Stimulated activated CD8-positive, alpha-beta memory T cell treated with anti-CD3 and anti-CD28 coated beads, Interleukin-4, amount 100 ng/mL, for 4 hours (primary cell): Measurements from ENCODE around the gene XPO6.
A peak's percentile ranks its signal among the peaks of the same experiment; 100 is the strongest.
"Not testable (repeated sequence)": the region's sequence is repeated elsewhere in the genome, so short reads cannot be mapped to it uniquely, and the experiment has no call there.

Experiments
- DNase-seq, 2 donors: peaks; one replicate each; pipeline ENCODE4 v3.0.0-alpha.2; 2020; ENCODE audit warnings: low read depth in 2 of 2, low spot score in 1 of 2

Gene XPO6, protein sequence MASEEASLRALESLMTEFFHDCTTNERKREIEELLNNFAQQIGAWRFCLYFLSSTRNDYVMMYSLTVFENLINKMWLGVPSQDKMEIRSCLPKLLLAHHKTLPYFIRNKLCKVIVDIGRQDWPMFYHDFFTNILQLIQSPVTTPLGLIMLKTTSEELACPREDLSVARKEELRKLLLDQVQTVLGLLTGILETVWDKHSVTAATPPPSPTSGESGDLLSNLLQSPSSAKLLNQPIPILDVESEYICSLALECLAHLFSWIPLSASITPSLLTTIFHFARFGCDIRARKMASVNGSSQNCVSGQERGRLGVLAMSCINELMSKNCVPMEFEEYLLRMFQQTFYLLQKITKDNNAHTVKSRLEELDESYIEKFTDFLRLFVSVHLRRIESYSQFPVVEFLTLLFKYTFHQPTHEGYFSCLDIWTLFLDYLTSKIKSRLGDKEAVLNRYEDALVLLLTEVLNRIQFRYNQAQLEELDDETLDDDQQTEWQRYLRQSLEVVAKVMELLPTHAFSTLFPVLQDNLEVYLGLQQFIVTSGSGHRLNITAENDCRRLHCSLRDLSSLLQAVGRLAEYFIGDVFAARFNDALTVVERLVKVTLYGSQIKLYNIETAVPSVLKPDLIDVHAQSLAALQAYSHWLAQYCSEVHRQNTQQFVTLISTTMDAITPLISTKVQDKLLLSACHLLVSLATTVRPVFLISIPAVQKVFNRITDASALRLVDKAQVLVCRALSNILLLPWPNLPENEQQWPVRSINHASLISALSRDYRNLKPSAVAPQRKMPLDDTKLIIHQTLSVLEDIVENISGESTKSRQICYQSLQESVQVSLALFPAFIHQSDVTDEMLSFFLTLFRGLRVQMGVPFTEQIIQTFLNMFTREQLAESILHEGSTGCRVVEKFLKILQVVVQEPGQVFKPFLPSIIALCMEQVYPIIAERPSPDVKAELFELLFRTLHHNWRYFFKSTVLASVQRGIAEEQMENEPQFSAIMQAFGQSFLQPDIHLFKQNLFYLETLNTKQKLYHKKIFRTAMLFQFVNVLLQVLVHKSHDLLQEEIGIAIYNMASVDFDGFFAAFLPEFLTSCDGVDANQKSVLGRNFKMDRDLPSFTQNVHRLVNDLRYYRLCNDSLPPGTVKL

DNA sequence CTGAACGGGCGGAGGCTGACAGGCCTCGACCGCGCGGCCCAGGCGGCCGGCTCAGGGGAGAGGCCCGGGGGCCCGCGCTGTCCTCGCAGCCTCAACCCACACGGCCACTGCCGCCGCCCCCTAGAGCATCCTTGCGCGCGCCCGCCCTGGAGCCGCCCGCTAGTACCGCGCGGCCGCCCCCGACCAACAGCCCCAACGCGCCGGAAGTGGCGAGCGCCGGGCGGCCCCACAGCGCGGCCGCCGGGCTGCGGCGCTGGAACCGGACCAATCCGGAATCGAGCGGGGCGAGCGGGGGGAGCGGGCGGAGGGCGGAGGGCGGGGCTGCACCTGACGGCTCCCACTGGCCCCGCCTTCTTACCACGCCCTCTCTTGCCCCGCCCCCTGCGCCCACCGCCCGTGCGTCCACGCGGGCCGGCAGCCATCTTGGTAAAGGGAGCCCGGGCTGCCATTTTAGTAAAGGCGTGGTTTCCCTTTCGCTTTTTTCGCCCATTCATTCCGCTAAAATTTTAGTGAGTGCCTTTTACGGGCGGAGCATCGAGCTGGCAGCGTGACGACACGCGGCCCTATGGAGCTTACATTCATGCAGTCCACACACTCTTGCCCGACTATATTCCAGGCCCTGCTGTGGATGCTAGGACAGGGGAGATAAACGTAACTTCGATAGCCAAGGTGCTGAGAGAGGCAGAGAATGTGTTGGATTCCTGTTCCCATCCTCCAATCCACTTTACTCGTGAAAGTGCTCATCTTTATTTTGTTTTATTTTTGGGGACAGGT is at the start of gene XPO6:
TSS of gene XPO6 (minus strand) at position 208 of the 774 bp plus-strand sequence. CDS start 597 bp downstream, outside the sequence.
- DNase-seq = peak; percentile 97 to 98

DNA sequence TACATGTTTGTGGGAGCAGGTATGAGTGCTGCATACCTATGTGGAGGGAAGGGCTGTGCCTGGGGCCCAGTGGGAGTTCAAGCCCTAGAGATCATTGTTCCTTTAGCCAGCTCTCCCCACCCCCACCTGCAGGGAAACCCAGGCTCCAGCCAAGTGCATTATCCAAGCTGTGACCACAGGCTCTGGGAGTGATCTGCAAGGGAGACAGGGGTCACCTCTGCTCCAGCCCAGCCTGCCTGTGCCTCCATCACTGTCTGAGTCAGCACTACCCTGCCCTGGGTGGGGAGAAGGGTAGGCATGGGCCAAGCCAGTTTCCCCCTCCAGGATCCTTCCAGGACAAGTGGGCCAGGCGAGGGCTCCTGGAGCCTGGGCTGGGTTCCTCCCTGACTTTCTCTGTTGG is 48.4 kb upstream of the XPO6 start:
- no peak for DNase-seq

DNA sequence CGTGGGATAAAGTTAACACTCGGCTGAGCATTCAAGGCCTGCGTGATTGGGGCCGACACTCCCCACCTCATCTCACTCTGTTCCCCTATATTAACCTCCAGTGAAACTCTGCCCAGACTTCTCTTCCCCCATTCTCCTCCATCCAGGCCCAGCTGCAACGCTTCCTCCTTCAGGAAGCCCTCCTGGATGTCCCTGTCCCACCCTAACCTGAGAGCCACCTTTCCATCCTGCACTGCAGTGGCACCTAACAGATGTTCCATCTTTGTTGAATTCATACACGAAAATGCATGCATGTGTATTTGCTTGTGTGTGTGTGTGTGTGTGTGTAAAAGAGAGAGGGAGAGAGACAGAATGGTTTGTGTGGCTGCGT is 48.0 kb upstream of the XPO6 start:
- no peak for DNase-seq

DNA sequence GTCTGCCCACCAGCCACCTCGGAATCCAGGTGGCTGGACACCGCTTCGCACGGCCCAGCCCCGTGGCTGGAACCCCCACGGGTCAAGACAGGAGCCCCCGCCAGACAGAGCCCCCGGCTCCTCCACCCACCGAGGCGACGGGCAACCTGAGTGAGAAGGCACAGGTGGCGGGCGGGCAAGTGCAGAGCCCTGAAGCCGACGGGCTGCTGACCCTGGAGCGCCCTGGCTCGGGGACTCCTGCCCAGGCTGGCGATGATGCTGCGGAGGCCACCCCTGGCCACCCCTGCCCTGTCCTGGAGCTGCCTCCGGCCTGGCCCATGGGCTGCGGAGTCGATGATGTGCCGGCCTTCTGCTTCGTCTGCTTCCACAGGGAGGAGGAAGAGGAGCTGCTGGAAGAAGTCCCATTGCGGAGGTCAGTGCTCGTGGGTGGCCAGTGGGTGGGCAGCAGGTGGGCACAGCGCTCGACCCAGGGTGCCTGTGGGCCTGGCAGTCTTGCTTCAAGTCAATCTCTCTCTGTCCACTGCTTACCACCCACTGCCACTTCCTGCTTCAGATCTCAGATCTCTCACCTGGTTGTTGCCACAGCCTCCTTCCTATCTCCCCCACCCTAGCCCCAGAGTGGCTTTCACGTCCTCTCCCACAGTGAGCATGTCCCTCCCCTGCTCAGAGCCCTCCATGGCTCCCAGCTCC is 47.5 kb upstream of the XPO6 start:
- DNase-seq = no peak

DNA sequence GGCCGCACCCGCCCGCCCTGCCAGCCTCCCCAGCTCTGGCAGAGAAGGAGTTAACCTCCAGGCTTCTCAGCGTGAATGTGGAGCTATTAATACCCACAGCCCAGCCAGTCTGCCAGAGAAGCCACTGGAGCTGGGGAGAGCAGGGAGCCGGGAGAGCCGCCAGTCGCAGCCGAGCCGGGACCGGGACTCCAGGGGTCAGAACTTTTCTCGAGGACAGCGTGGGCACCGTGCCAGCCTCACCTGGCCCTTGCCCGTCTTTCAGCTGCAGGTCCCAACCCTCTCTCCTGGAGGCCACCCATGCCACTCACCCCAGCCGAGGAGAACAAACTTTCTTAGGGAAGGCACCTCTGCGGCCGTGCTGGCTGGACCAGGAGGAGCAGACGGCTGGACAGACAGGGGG is 46.8 kb upstream of the XPO6 start:
- DNase-seq = no peak

DNA sequence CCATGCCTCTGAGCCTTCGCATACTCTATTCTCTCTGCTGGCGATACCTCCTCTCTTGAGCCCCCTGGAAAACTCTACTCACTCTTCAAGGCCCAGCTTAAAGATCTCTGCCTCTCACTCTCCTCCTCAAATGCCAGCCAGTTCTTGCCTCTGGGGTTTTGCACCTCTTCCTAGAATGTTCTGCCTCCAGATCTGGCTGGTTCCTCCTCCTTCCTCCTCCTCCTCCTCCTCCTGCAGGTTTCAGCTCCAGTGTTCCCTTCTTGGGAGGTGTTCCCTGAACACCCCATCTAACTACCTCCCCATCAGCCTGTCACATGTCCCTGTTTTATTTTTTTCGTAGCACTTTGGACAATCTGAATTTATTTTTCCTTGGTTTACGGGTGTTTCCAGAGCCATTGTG is 45.5 kb upstream of the XPO6 start:
- no peak for DNase-seq

DNA sequence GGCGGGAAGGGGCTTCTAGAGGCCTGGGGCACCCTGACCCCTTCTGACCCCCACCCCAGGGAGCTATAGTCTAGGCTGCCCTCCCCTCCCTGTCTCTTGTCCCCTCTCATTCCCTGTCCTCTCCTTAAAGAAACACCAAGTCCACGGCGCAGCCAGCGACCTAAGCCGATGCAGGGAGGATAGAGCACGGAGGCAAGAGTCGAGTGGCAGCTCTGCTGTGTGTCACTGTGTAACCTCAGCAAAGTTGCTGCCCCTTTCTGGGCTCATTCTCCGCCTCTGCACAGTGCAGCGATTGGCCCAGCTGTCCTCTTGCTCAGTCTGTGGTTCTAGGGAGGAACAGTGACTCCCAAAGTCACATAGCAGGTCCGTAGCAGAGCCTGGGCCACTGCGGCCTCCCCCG is 44.1 kb upstream of the XPO6 start:
- no peak for DNase-seq

DNA sequence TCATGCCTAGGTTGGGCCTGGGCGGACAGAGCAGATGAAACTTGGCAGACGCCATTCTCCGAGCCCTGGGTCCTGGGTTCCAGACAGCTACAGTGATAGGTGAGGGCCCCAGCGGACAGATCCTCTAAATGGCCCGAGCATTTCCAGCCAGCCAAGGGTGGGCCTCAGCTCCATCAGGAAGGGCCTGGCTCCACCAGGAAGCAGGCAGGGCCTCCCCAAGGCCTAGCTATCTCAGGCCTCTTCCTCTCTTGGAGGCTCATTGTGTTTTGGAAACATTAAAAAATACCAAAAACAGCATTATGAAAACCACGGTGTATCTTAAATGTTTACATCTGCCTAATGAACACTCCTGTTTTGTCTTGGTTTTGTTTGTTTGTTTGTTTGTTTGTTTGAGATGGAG is 42.4 kb upstream of the XPO6 start:
- DNase-seq = no peak

DNA sequence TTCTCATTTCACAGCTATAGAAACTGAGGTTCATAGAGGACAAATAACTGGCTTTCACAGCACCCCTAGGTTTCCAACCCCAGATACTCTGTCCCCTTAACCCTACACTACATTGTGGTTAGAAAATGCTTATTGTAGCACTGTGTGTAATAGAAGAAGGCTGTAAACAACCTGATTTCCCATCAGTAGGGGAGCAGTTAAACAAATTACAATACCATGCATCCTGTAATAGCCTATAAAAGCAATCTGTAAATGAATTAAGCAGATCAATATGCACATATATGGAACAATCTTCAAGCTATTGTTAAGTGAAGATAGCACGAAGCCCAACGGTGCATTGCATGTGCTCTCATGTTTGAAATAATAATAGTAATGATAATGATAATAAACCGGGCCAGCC is 39.2 kb upstream of the XPO6 start:
- no peak for DNase-seq

DNA sequence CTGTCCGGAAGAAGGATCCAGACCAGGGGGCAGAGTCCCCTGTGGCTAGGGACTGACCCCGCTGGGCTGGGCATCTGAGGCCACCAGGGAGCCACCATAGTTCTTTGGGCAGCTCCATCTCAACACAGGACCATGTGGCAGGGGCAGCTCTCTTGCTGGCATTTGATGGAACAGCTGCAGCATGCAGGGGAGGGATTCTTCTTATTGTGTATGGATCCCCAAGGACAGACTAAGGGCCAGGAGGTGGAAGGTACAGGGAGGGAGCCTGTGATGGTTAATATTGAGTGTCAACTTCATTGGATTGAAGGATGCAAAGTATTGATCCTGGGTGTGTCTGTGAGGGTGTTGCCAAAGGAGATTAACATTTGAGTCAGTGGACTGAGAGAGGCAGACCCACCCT is 37.7 kb upstream of the XPO6 start:
- not testable (repeated sequence) for DNase-seq

DNA sequence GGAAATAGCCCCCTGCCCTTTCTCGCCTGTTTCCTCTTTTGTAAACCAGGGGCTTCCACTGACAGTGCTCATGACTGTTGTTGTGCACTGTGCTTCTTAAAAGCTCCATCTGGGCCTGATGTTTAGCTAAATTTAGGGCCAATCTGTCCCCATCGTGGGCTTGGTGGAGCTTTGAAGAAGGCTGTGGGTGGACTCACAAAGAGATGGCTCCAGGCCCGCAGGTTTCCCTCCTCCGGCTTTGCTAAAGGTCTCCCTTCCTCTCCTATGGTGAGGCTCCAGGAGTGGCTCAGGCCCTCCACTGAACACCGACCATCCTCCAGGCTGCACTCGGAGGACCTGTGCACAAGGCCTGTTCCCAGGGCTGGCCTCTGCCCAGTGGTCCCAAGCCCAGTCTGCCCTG is 30.2 kb upstream of the XPO6 start:
- DNase-seq = no peak

DNA sequence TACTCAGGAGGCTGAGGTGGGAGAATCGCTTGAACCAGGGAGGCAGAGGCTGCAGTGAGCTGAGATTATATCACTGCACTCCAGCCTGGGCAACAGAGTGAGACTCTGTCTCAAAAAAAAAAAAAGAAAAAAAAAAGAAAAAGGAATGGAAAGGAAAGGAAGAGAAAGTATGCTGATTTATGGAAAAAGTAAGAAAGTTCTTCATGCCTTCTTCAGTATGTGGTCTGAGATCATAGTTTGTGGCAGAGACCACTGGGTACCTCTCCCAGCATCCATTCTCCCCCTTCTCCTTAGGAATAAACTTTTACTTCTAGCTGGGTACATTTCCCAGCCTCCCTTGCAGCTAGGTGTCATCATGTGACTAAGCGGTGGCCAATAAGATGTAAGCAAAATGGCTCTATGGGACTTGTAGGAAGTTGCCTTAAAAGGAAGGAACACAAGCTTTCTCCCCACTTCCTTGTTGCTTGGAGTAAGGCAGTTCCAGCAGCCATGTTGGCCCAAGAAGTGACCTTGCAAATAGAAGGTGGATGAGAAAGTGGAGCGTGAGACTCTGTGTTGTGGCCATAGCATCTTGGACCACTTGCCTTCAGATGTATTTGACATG is 26.1 kb upstream of the XPO6 start:
- no peak for DNase-seq

DNA sequence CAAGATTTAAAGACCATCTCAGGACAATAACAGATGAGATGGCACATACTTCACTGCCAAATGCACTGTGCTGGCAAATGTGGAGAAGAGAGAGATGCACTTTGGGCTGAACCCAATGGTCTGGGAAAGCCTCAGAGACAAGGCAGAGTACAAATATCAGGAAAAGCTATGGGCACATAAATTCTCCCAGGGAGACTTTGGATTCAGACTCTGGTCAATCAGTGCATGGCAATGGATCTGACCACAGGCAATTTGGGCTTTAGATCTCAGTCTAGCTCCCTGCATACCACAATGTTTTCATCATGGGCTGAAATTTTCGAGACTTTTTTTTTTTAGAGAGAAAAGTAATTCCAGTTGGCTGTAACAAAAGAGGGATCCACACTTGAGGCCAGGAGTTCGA is 20.0 kb upstream of the XPO6 start:
- DNase-seq = no peak

DNA sequence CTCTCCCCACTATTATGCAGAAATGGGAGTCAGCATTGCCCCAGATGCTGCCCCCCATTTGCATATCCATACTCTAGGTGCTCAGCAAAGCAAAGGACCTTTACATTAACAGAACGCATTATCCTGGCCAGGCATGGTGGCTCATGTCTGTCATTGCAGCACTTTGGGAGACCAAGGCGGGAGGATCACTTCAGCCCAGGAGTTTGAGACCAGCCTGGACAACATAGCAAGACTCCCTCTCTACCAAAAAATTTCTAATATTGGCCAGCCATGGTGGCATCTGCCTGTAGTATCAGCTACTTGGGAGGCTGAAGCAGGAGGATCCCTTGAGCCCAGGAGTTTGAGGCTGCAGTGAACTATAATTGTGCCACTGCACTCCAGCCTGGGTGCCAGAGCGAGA is 12.1 kb upstream of the XPO6 start:
- DNase-seq = not testable (repeated sequence)

DNA sequence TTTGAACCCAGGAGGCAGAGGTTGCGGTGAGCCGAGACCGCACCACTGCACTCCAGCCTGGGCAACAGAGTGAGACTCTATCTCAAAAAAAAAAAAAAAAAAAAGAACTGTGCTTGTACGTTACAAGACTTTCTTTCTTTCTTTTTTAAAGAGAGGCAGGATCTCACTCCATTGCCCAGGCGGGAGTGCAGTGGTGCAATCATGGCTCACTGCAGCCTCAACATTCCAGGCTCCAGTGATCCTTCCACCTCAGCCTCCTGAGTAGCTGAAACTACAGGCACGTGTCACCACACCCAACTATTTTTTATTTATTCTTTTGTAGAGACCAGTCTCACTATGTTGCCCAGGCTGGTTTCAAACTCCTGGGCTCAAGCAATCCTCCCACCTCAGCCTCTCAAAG is 8.0 kb upstream of the XPO6 start:
- not testable (repeated sequence) for DNase-seq

DNA sequence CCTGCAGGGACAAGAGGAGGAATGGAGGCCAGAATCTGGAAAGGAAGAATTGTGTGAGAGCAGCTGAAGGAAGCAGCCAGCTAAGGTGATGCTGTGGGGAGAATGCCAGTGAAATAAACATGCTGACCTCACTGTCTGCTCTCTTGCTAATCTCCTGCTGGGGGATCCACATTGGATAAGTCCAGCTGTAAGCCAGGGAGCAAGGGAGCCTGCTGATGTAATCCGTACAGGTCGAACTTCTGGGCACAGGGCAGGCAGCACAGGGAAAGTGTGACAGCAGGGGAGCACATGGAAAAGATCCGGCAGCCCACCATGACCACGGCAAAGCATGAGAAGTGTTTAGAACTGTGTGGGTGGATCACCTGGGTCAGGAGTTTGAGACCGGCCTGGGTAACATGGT is 7.5 kb upstream of the XPO6 start:
- DNase-seq = no peak

DNA sequence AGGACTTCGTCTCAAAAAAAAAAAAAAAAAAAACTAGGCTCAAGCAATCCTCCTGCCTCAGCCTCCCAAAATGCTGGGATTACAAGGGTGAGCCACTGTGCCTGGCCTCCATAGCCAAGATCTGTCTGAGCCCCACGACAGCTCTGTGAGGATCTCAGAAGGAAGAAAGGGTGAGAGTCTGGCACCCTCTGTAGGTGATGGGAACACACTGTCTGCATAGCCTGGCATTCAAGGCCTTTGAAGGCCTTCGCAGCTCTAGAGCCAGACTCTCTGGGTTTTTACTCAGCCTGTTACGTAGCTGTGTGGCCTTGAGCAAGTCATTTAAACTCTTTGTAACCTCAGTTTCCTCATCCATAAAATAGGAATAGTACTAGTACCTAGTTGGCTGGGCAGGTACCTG is 6.3 kb upstream of the XPO6 start:
- peak in 1 of 2 donors; percentile 27 for DNase-seq

DNA sequence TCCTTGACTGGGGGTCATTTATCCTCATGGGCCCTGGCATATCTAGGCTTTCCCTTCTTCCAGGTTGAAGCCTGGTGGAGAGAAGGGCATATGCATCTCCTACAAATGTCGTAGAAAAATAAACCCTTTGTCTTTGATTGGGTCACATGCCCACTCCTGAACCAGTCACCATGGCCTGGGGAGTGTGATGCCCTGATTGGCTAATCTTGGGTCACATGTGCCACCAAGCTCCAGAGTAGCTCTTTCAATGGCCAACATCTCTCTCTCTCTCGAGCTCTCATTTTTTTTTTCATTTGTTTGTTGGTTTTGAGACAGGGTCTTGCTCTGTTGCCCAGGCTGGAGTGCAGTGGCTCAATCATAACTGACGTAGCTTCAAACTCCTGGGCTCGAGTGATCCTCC is 5.6 kb upstream of the XPO6 start:
- DNase-seq = no peak

DNA sequence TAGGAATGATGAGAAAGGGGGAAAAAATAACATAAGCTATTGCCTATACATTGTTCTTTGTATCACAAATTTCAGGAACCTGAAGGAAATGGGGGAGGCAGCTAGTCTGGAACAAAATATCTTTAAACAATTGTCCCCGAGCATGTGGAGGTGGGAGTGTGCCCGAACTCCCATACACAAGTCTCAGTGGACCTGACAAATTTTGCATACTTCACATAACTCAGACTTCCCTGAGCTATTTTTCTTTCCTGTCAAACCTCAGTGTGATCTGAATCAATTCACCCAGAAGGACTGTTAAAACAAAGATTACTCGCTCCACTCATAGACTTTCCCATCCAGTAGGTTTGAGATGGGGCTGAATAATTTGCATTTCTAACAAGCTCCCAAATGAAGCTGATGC is 1.6 kb upstream of the XPO6 start:
- DNase-seq = no peak

DNA sequence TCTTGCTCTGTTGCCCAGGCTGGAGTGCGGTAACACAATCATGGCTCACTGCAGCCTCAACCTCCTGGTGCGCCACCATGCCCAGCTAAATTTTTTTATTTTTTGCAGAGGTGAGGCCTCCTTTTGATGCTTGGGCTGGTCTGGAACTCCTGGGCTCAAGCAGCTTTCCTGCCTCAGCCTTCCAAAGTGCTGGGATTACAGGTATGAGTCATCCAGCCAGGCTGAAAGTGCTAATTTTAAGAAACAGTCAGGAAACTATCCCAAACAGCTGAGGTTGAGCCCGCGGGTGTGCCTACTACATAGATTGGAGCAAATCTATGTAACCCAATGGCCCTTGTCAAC is 738 bp upstream of the XPO6 start:
- DNase-seq = no peak
